Mucosa of descending colon (tissue), 3 donors: ENCODE results near the gene ITCH. TPM values are rescaled to one million over a fixed set of nuclear protein-coding genes. Genes with fewer than 3 reads are reported as not detected.

Source experiments
- ATAC-seq: fragments of 200-7000 bp; cut with Tn5 transposase; one replicate; pipeline ENCODE4 v1.9.1; 2020; ENCODE audit warnings: mild to moderate bottlenecking, moderate library complexity
- DNase-seq, 3 donors: peaks; one replicate each; pipeline ENCODE4 v3.0.0-alpha.2; 2020
- H3K36me3 ChIP-seq: fragments of 200-600 bp; one replicate; pipeline ENCODE4 v1.8.0; 2021; ENCODE audit warnings: low read depth, mild to moderate bottlenecking
- H3K4me1 ChIP-seq: fragments of 200-600 bp; one replicate; pipeline ENCODE4 v1.8.0; 2021; ENCODE audit warnings: low read depth, mild to moderate bottlenecking
- H3K4me3 ChIP-seq: fragments of 200-600 bp; one replicate; pipeline ENCODE4 v1.8.0; 2021; ENCODE audit warnings: mild to moderate bottlenecking
- H3K9me3 ChIP-seq: fragments of 200-600 bp; one replicate; pipeline ENCODE4 v1.8.0; 2021; ENCODE audit warnings: mild to moderate bottlenecking
- CTCF ChIP-seq: fragments of 200-600 bp; IDR thresholded peaks from one replicate; pipeline ENCODE4 v1.8.0; 2022; ENCODE audit warnings: antibody characterized with exemption, mild to moderate bottlenecking
- intact Hi-C, 2 donors: fragments of 100-400 bp; cut with DNase I in 1 of 2; cut with micrococcal nuclease in 1 of 2; formaldehyde crosslinking; loops; one replicate each; pipeline versions ENCODE4 v1.11.0 to v1.11.1; 2022; cut with DNase I, micrococcal nuclease
- total RNA-seq, 3 donors: library from RNA; stranded (reverse); fragmentation: NEBNext Ultra II Directional in 2 of 3; extraction: Animal tissue kit (Norgen Biotek cat#: 25700) in 2 of 3; gene quantifications; one replicate each; pipeline versions ENCODE4 v1.2.1 to v1.2.4, GENCODE V29; 2021 to 2023
- donor health status: DM: no; HTN: no; CAD: no; lungs with moderate emphysema.
- donor health status: DM: no; HTN: no; CAD: no.
- donor health status: DM: no; HTN: yes; CAD: no.

Gene ITCH
- total RNA-seq, 3 donors from 2014 or later, result 60.0 to 81.0 (median 75.0) TPM

- peaks cover 19% of the 10 kb centered on the region for H3K4me1 ChIP-seq
- intact Hi-C loops, result no loop called here
- no peak overlapping the region for H3K4me3 ChIP-seq
- no peaks in the 10 kb centered on the region for H3K9me3 ChIP-seq
- peaks cover 5% of the 10 kb centered on the region for H3K36me3 ChIP-seq
- DNase-seq (no peak), ATAC-seq (no peak)
- TF ChIP-seq CTCF, result no peak
Measured at GRCh38 chr20:34529742-34530141, 166.7 kb downstream of the ITCH start.

GRCh38 chr20:34530342-34530741 is 167.3 kb downstream of the ITCH start:
- peaks cover 15% of the 10 kb centered on the region for H3K4me1 ChIP-seq
- ATAC-seq, result no peak
- peak in 2 of 3 donors; percentile 12 to 14 for DNase-seq
- no peak for TF ChIP-seq CTCF
- intact Hi-C loops, result no loop called here
- no peak overlapping the region for H3K4me3 ChIP-seq
- peaks cover 11% of the 10 kb centered on the region for H3K36me3 ChIP-seq
- no peaks in the 10 kb centered on the region for H3K9me3 ChIP-seq

GRCh38 chr20:34531608-34532265 is 168.7 kb downstream of the ITCH start:
- H3K36me3 ChIP-seq, result peaks cover 16% of the 10 kb centered on the region
- H3K9me3 ChIP-seq, result no peaks in the 10 kb centered on the region
- H3K4me3 ChIP-seq, result no peak overlapping the region
- DNase-seq (peak in 1 of 3 donors; percentile 25), ATAC-seq (no peak)
- TF ChIP-seq CTCF, result no peak
- peaks cover 2% of the 10 kb centered on the region for H3K4me1 ChIP-seq
- intact Hi-C loops, result no loop called here

GRCh38 chr20:34532320-34532719 is 169.2 kb downstream of the ITCH start:
- ATAC-seq (no peak), DNase-seq (peak in 1 of 3 donors; percentile 12)
- Histone ChIP-seq H3K36me3 (peaks cover 16% of the 10 kb centered on the region), H3K9me3 (no peaks in the 10 kb centered on the region), H3K4me1 (no peaks in the 10 kb centered on the region), H3K4me3 (no peak overlapping the region)
- intact Hi-C loops, result no loop called here
- no peak for TF ChIP-seq CTCF

GRCh38 chr20:34532756-34533155 is 169.7 kb downstream of the ITCH start:
- Histone ChIP-seq H3K9me3 (no peaks in the 10 kb centered on the region), H3K36me3 (peaks cover 16% of the 10 kb centered on the region), H3K4me3 (no peak overlapping the region), H3K4me1 (no peaks in the 10 kb centered on the region)
- TF ChIP-seq CTCF, result no peak
- DNase-seq, result no peak
- intact Hi-C loops, result no loop called here
- ATAC-seq, result no peak
